NCI-H526 (cell line): ENCODE measurements around the gene UBE2G1.
"Not testable (repeated sequence)": the region's sequence is repeated elsewhere in the genome, so short reads cannot be mapped to it uniquely, and the experiment has no call there.

Experiments
- DNase-seq, 2 experiments: peaks; one replicate each; lab custom pipeline; 2025; lab: John Stamatoyannopoulos, UW

UBE2G1 gene

GRCh38 chr17:4375039-4375748 lies 8.7 kb upstream of the UBE2G1 start:
- DNase-seq = no peak

DNA sequence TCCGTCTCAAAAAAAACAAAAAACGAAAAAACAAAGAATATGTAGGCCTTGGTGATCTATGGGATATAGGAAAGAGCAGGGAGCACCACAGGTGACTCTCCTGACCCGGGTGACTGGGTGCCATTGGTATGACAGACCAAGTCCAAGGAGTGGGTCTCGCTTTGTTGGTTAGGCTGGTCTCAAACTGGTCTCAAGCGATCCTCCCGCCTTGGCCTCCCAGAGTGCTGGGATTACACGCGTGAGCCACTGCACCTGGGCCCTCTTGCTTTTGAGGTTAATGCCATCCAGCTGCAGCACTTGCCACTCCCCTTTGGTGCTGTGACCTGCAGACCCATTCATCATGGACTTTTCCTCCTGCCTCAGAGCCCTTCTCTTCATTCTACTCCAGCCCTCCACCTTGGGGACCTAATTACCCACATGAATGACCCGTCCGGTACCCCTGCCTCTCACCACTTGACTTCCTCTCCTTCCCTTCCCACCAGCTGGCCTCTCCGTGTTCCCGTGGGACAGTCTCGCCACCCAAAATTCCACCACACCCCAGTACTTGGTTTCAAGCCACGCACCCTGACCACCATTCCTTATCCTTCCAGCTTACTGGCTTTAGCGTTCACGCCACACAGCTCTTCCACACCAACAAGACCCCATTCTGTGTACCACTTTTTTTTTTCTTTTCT lies 3.2 kb upstream of the UBE2G1 start:
- DNase-seq = no peak

GRCh38 chr17:4368341-4368740 lies 1.9 kb upstream of the UBE2G1 start:
- DNase-seq = no peak

DNA sequence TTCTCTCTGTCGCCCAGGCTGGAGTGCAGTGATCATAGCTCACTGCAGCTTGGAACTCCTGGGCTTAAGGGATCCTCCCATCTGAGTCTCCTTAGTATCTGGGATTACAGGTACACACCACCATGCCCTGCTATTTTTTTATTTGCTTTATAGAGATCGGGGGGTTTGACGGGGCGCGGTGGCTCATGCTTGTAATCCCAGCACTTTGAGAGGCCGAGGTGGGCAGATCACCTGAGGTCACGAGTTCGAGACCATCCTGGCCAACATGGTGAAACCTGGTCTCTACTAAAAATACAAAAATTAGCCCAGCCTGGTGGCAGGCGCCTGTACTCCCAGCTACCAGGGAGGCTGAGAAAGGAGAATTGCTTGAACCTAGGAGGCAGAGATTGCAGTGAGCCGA lies 702 bp upstream of the UBE2G1 start:
- not testable (repeated sequence) for DNase-seq

DNA sequence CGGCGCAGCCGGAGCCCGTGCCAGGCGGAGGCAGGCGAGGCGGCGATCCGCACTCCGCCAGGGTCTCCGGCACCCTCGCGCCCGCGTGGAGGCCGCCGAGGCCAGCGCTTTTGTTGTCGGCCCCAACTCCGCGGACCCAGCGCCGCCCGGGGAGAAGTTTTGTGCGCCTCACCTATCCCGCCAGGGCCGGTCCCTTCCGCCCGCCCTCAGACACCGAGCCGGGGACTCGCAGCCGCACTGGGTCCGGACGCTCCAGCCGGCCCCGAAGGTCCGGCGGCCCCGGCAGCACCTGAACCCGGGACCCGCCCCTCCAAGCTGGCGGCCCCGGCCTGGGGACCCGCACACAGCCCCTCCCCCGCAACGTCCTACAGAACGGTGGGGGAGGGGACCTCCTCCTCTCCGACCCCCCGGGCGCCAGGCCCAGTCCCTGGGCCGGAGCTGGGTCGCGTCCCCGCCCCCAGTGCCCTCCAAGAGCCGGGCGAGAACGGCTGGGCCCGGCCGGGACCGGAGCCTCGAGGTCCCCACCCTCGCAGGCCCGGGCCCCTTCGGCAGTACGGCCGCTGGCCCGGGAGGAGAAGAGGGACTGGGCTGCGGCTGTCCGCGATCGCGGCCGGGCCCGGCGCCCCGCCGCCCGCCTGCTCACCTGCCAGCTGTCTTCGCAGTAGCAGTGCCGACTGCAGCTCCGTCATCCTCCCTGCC lies 698 bp downstream of the UBE2G1 start:
- peak in 1 of 2 experiments; percentile 66 for DNase-seq

DNA sequence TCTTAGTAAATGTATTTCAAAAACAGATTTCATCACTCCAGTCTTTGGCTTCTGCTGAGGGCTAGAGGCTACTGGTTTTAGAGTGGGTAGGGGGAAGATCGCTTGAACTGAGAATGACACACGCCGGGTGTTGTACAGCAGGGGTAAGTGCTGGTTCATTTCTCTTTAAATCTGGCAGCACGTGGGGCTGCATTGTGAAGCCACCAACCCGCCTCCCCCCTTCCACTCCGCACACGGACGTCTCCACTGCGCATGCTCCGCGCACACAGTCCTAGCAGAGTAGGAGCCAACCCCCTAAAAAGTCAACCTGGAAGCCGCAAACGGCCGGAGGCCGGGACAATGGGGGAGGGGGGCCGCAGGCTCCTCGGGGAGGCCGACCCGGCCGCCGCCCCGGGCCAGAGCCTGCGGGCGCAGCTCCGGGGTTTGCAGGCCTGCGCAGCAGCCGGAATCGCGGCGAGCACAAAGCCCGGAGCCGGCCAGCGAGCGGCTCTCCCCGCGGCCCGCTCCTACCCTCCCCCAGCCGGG lies 1.3 kb downstream of the UBE2G1 start:
- DNase-seq = peak; percentile 82 to 89

DNA sequence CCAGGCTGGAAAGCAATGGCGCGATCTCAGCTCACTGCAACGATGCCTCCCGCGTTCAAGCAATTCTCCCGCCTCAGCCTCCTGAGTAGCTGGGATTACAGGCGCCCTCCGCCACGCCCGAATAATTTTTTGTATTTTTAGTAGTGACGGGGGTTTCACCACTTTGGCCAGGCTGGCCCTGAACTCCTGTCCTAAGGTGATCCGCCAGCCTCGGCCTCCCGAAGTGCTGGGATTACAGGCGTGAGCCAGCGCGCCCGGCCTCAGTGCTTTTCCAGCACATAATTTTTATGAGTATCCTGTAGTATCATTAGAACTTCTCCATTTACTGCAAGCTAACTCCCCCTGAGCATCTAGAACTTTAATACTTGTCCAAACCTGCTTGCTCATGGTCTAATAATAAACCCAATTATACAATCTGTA lies 1.8 kb downstream of the UBE2G1 start:
- DNase-seq = no peak

DNA sequence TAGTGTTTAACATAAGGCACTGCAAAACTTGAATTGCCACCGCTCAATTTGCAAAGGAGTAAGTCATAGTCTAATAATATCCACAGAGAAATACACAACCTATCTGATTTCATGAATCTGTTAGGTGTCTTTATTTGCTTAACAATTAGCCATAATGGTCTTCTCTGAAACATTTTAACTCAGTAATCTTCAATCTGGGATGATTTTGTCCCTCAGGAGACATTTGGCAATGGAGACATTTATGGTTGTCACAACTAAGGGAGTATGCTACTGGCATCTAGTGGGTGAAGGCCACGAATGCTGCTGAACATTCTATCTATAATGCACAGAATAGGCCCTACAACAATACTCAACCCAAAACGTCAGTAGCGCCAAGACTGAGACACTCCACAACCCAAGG lies 4.3 kb downstream of the UBE2G1 start:
- DNase-seq = peak in 1 of 2 experiments; percentile 1

GRCh38 chr17:4358154-4358553 lies 8.3 kb downstream of the UBE2G1 start:
- DNase-seq = no peak

DNA sequence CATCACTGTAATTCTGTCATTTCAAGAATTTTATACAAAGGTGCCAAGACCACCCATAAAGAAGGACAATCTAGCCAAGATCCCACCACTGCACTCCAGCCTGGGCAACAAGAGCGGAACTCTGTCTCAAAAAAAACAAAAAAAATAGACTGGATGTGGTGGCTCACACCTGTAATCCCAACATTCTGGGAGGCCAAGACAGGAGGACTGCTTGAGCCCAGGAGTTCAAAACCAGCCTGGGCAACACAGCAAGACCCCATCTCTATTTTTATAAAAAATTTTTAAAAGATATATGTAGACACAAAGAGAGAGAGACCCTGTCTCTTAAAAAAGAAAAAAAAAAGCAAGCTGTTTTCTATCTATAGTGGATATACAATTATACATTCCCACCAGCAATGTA lies 8.8 kb downstream of the UBE2G1 start:
- no peak for DNase-seq

- no peak for DNase-seq
Observed at GRCh38 chr17:4357030-4357628, 9.3 kb downstream of the UBE2G1 start.

DNA sequence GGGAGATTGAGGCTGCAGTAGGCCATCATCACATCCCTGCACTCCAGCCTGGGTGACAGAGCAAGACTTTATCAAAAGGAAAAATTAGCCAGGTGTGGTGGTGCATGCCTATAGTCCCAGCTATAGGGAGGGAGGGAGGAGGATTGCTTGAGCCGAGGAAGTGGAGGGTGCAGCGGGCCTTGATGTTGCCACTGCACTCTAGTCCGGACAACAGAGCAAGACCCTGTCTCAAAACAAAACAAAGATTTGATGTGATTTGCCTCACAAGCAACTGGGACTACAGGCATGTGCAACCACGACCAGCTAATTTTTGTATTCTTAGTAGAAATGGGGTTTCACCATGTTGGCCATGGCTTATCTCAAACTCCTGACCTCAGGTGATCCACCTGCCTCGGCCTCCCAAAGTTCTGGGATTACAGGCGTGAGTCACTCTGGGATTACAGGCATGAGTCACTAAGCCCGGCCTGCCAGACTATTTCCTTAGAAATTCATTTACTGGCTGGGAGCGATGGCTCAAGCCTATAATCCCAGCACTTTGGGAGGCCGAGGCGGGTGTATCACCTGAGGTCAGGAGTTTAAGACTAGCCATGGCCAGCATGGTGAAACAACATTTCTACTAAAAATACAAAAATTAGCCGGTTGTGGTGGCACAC lies 11.5 kb downstream of the UBE2G1 start:
- no peak for DNase-seq

- no peak for DNase-seq
Observed at GRCh38 chr17:4354206-4354605, 12.3 kb downstream of the UBE2G1 start.

GRCh38 chr17:4350214-4350613 lies 16.3 kb downstream of the UBE2G1 start:
- not testable (repeated sequence) for DNase-seq

DNA sequence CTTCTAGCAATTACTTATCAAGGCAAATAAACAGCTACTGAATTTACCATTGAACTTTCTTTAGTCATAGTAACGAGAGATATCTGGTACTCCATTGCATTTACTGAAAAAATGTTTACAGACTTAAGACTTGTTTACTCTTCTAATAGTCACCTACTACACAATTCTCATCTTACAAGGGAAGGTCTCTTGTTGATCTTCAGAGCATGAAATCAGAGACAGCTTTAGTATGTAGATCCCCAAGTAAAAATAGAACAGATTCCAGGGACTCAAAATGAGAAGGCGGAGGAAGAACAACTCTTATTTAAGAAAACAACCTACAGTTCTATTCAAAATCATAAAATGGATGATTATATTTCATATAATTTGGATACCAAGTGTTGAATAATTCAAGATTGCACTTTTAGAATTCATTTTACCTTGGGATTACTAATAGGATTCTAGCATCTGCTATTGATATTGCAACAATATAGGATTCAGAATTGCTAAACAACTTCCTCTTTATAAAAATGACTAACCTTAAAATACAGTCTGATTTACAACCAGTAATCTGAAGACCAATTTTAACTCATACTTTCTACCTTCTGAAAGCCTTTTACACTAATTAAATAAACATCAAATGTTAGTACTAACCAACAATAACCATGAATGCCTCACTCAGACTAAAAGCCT lies 20.8 kb downstream of the UBE2G1 start:
- no peak for DNase-seq

- DNase-seq = no peak
Observed at GRCh38 chr17:4344926-4345325, 21.5 kb downstream of the UBE2G1 start.

- no peak for DNase-seq
Observed at GRCh38 chr17:4342535-4342934, 23.9 kb downstream of the UBE2G1 start.

DNA sequence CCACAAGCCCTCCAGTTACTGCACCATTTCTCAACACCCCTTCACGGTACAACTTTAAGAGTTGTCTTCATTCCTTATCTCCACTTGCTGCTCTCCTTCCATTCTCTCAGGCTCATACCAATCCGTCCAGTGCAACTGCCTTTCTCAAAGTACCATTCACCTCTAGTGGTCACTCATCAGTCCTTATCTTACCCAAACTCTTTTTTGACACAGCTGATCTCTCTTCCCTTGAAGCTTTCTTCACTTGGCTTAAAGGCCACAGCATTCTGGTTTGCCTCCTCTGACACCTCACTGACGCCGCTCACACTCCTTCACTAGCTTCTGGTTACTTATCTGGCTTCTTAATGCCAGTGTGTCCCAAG lies 24.9 kb downstream of the UBE2G1 start:
- DNase-seq = no peak

GRCh38 chr17:4340914-4341615 lies 25.4 kb downstream of the UBE2G1 start:
- no peak for DNase-seq

GRCh38 chr17:4334776-4335584 lies 31.5 kb downstream of the UBE2G1 start:
- DNase-seq = no peak
